K562 (cell line): ENCODE data around the gene MGST2. TPM values are rescaled to one million over a fixed set of nuclear protein-coding genes. Genes with fewer than 3 reads are reported as not detected.

ENCODE experiments used
- ATAC-seq: fragments of 200-7000 bp; cut with Tn5 transposase; 3 replicates; pipeline ENCODE4 v1.9.1; 2020; ENCODE audit warnings: moderate library complexity
- BruUV-seq: library from RNA; stranded (reverse); fragments of 400-500 nt; replicated peaks from 2 replicates; lab custom pipeline; 2021; lab: Mats Ljungman, UMichigan
- CTCF ChIA-PET: fragments of 300-600 bp; formaldehyde crosslinking; extraction: SDS; loops from one replicate; lab custom pipeline; 2021; ENCODE audit warnings: low intra/inter-chr PET ratio; lab: Yijun Ruan, JAX
- POLR2A ChIA-PET: fragments of 300-600, 350-650 bp; sonication (Branson Sonifier 250); formaldehyde crosslinking; extraction: SDS; loops from one replicate; lab custom pipeline; 2021; ENCODE audit warnings: antibody characterized with exemption, inconsistent platforms; lab: Yijun Ruan, JAX
- DNase-seq, 4 experiments: peaks; one replicate each; pipeline versions ENCODE4 v3.0.0 to v3.0.0-alpha.2; 2011 to 2018; ENCODE audit warnings: low spot score in 3 of 4, mixed read lengths in 3 of 4; ENCODE audit errors: extremely low read depth in 1 of 4
- FAIRE-seq: peaks from 2 replicates; lab custom pipeline; 2011; peaks lifted over from hg19 to GRCh38; lab: Jason Lieb, UNC
- H2AFZ ChIP-seq: 2 replicates; pipeline ENCODE4 v1.6.0; 2011; ENCODE audit warnings: low read depth, low read length, control low read depth, inconsistent platforms
- H3K27ac ChIP-seq: fragments of 200-600 bp; 3 replicates; pipeline ENCODE4 v1.8.0; 2011; ENCODE audit warnings: low read depth, mild to moderate bottlenecking, control low read depth, inconsistent platforms, low read length, moderate library complexity, mixed read lengths; ENCODE audit errors: extremely low read depth
- H3K27me3 ChIP-seq, 2 experiments: fragments of 300-600 bp in 1 of 2; 2 replicates in 1 of 2; 3 replicates in 1 of 2; pipeline versions ENCODE4 v1.6.0 to v1.8.0; 2011; ENCODE audit warnings: inconsistent platforms in 2 of 2, low read length in 2 of 2, mild to moderate bottlenecking in 1 of 2, mixed read lengths in 1 of 2, moderate library complexity in 1 of 2; ENCODE audit not compliant: control insufficient read depth in 2 of 2, insufficient read depth in 2 of 2
- H3K36me3 ChIP-seq: fragments of 300-600 bp; 3 replicates; pipeline ENCODE4 v1.8.0; 2011; ENCODE audit warnings: mild to moderate bottlenecking, low read length, inconsistent platforms; ENCODE audit not compliant: control insufficient read depth, insufficient read depth
- H3K4me1 ChIP-seq, 2 experiments: fragments of 200-600 bp in 1 of 2; replicated peaks in 1 of 2; 2 replicates in 1 of 2; 3 replicates in 1 of 2; pipeline versions ENCODE4 v1.5.1 to v1.8.0; 2011; ENCODE audit warnings: inconsistent platforms in 2 of 2, low read length in 2 of 2, mild to moderate bottlenecking in 1 of 2, mixed read lengths in 1 of 2, moderate library complexity in 1 of 2; ENCODE audit not compliant: control insufficient read depth in 2 of 2, insufficient read depth in 2 of 2
- H3K4me2 ChIP-seq: 2 replicates; pipeline ENCODE4 v1.6.1; 2011; ENCODE audit warnings: low read length, control low read depth, inconsistent platforms, mixed read lengths; ENCODE audit not compliant: insufficient read depth
- H3K4me3 ChIP-seq: fragments of 200-600 bp; sonication (generic), shearing (Covaris generic); 2 replicates; pipeline ENCODE4 v1.5.1; 2016; ENCODE audit warnings: control low read depth, inconsistent platforms
- H3K79me2 ChIP-seq: fragments of 200-600 bp; 3 replicates; pipeline ENCODE4 v1.8.0; 2011; ENCODE audit warnings: low read length, inconsistent platforms; ENCODE audit not compliant: control insufficient read depth, insufficient read depth
- H3K9ac ChIP-seq, 2 experiments: 2 replicates each; pipeline versions ENCODE4 v1.6.0 to v1.6.1; 2011; ENCODE audit warnings: low read depth in 2 of 2, low read length in 2 of 2, control low read depth in 1 of 2, inconsistent platforms in 1 of 2, mild to moderate bottlenecking in 1 of 2, mixed read lengths in 1 of 2; ENCODE audit not compliant: insufficient read depth in 1 of 2
- H3K9me1 ChIP-seq: one replicate; pipeline ENCODE4 v1.6.0; 2011; ENCODE audit warnings: inconsistent platforms, mild to moderate bottlenecking, low read length, moderate library complexity; ENCODE audit not compliant: control insufficient read depth, insufficient read depth
- H3K9me3 ChIP-seq: replicated peaks from 2 replicates; pipeline ENCODE4 v1.5.1; 2011; ENCODE audit warnings: low read depth, low read length, inconsistent platforms; ENCODE audit not compliant: control insufficient read depth, insufficient read depth
- H4K20me1 ChIP-seq: replicated peaks from 2 replicates; pipeline ENCODE4 v1.6.1; 2011; ENCODE audit warnings: low read length, inconsistent platforms, mixed read lengths; ENCODE audit not compliant: control insufficient read depth, insufficient read depth
- CBX1 ChIP-seq: sonication (generic); IDR thresholded peaks from 2 replicates; pipeline ENCODE4 v1.6.1; 2016; ENCODE audit warnings: antibody characterized with exemption, low read depth, mild to moderate bottlenecking
- DIDO1 ChIP-seq: fragments of 450-650 bp; IDR thresholded peaks from 2 replicates; pipeline ENCODE4 v1.6.1; 2016; ENCODE audit warnings: low read depth, missing biosample characterization, missing genetic modification characterization
- ELF2 ChIP-seq: fragments of 250-450 bp; sonication (Bioruptor Pico); IDR thresholded peaks from 2 replicates; pipeline ENCODE4 v1.5.0; 2021; ENCODE audit warnings: mild to moderate bottlenecking
- HLTF ChIP-seq: fragments of 450-650 bp; IDR thresholded peaks from 2 replicates; pipeline ENCODE4 v1.6.1; 2016
- KLF10 ChIP-seq: fragments of 250-450 bp; sonication (Bioruptor Pico); IDR thresholded peaks from 2 replicates; pipeline ENCODE4 v1.6.1; 2021; ENCODE audit warnings: matching md5 sums
- MXI1 ChIP-seq: IDR thresholded peaks from 2 replicates; pipeline ENCODE4 v1.6.1; 2011; ENCODE audit warnings: low read depth, mild to moderate bottlenecking, improper control_type of control experiment, low read length
- MYC ChIP-seq, 2 experiments: fragments of 250-450 bp in 1 of 2; sonication (Bioruptor Pico) in 1 of 2; IDR thresholded peaks; 2 replicates each; pipeline versions ENCODE4 v1.5.1 to v1.6.1; 2012 to 2021; ENCODE audit warnings: low read depth in 2 of 2, borderline replicate concordance in 1 of 2, improper control_type of control experiment in 1 of 2, low read length in 1 of 2, mild to moderate bottlenecking in 1 of 2, moderate library complexity in 1 of 2
- SIRT6 ChIP-seq: IDR thresholded peaks from one replicate; pipeline ENCODE4 v1.6.1; 2012; ENCODE audit warnings: low read depth, mild to moderate bottlenecking, control low read depth, inconsistent platforms, low read length, moderate library complexity
- SOX6 ChIP-seq: fragments of 450-650 bp; IDR thresholded peaks from 2 replicates; pipeline ENCODE4 v1.6.1; 2014; ENCODE audit warnings: mild to moderate bottlenecking
- TEAD1 ChIP-seq, 2 experiments: fragments of 450-650 bp in 1 of 2; sonication (generic) in 1 of 2; formaldehyde crosslinking; IDR thresholded peaks; 2 replicates each; pipeline versions ENCODE4 v1.4.0 to v1.8.0; 2020 to 2022; ENCODE audit warnings: mild to moderate bottlenecking in 2 of 2, missing genetic modification reagents in 1 of 2
- WGBS: fragments of 100-300 bp; shearing (Covaris generic); methylation state at CpG from one replicate; pipeline ENCODE4 v1.1.6; 2016; ENCODE audit warnings: low coverage, mixed read lengths; ENCODE audit not compliant: insufficient coverage; ENCODE audit errors: missing lambda C conversion rate; 5-methylcytosine and 5-hydroxymethylcytosine counted together
- in situ Hi-C: fragments of 300-500 bp; cut with MboI; formaldehyde crosslinking; loops from 4 replicates; pipeline ENCODE4 v1.15.0; 2018; ENCODE audit warnings: inconsistent platforms, mixed read lengths
- intact Hi-C: fragments of 100-400 bp; cut with micrococcal nuclease; formaldehyde crosslinking; loops from 2 replicates; pipeline ENCODE4 v1.14.2; 2022
- polyA plus RNA-seq, 8 experiments: library from polyadenylated mRNA; depleted of rRNA in 4 of 8; stranded (reverse) in 5 of 8; unstranded in 3 of 8; fragments of >200 nt; fragmentation: Nextera tagmentation in 2 of 8; fragmentation: Illumina TruSeq in 1 of 8; extraction: Ambion mirVana in 2 of 8; extraction: Trizol in 1 of 8; gene quantifications; 2 replicates each; pipeline versions ENCODE4 v1.2.1 to v1.2.3, GENCODE V29; 2011 to 2014; ENCODE audit warnings: inconsistent platforms in 1 of 8, missing spikeins in 1 of 8
- total RNA-seq, 7 experiments: library from RNA; depleted of rRNA in 6 of 7; stranded (reverse); fragments of >200 nt in 6 of 7; fragmentation: Illumina TruSeq in 2 of 7; extraction: Trizol in 2 of 7; gene quantifications; 2 replicates each; pipeline versions ENCODE4 v1.2.1 to v1.2.3, GENCODE V29; 2011 to 2021; ENCODE audit warnings: low replicate concordance in 1 of 7
- TF ChIP-seq, protein P1 (sequence below): fragments of 450-650 bp; formaldehyde crosslinking; IDR thresholded peaks from 2 replicates; pipeline ENCODE4 v1.4.0; 2020; ENCODE audit warnings: mild to moderate bottlenecking, mixed read lengths
- TF ChIP-seq, protein P2 (sequence below): fragments of 450-650 bp; formaldehyde crosslinking; IDR thresholded peaks from 2 replicates; pipeline ENCODE4 v1.4.0; 2020; ENCODE audit warnings: mild to moderate bottlenecking, moderate library complexity

The MGST2 gene
- total and polyA plus RNA-seq, 9 of the 15 experiments (the other 6 are each of a cell fraction or from before 2014, with no cell fraction given) = 38.7 to 115 (median 84.6) TPM

DNA sequence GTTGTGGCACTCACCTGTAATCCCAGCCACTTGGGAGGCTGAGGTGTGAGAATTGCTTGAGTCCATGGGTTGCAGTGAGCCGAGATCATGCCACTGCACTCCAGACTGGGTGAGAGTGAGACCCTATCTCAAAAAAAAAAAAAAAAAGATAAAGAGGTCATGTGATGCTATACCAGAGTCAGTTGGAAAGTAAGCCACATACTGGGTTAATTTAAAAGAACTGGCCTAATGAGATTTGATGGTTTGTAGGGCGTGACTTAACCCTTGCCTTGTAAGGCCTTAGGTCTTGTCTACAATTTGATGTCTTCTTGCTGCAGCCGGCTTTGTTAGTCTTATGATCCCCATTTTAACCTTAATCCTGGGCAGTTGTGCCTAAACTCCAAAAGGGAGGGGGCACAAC, 5.2 kb downstream of the MGST2 start:
- Histone ChIP-seq H3K4me3 (no peak overlapping the region), H2AFZ (no peak overlapping the region), H3K9ac (no peak overlapping the region), H3K9me1 (no peaks in the 10 kb centered on the region), H3K27ac (no peak overlapping the region), H3K36me3 (peaks cover 6% of the 10 kb centered on the region; the same call in 1 of the 3 replicates), H3K9me3 (no peaks in the 10 kb centered on the region), H3K27me3 (no peaks in the 10 kb centered on the region), H4K20me1 (no peaks in the 10 kb centered on the region; the same call in 1 of the 2 replicates), H3K79me2 (peaks cover 43% of the 10 kb centered on the region; the same call in 2 of the 3 replicates), H3K4me1 (peaks cover 9 to 25% of the 10 kb centered on the region in 2 experiments; a peak in 3 of 5 replicates), H3K4me2 (no peak overlapping the region)
- no peak for FAIRE-seq
- ATAC-seq = no peak
- BruUV-seq = no TSS peak
- POLR2A ChIA-PET = interaction anchor here (0.6 kb wide), 1 partner anchor 21 kb away, joined by 4 read pairs; no protein-coding TSS in a partner anchor
- intact Hi-C loops (no loop called here), in situ Hi-C loops (no loop called here)
- TF ChIP-seq, protein P1, sequence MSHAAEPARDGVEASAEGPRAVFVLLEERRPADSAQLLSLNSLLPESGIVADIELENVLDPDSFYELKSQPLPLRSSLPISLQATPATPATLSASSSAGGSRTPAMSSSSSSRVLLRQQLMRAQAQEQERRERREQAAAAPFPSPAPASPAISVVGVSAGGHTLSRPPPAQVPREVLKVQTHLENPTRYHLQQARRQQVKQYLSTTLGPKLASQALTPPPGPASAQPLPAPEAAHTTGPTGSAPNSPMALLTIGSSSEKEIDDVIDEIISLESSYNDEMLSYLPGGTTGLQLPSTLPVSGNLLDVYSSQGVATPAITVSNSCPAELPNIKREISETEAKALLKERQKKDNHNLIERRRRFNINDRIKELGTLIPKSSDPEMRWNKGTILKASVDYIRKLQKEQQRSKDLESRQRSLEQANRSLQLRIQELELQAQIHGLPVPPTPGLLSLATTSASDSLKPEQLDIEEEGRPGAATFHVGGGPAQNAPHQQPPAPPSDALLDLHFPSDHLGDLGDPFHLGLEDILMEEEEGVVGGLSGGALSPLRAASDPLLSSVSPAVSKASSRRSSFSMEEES (CRISPR knock-in tag) = peak; percentile 66
- no peak for TF ChIP-seq ELF2
- DNase-seq = no peak
- WGBS = 72% methylated on average over 3 of the region's 3 CpGs
- CTCF ChIA-PET = no interaction called here

DNA sequence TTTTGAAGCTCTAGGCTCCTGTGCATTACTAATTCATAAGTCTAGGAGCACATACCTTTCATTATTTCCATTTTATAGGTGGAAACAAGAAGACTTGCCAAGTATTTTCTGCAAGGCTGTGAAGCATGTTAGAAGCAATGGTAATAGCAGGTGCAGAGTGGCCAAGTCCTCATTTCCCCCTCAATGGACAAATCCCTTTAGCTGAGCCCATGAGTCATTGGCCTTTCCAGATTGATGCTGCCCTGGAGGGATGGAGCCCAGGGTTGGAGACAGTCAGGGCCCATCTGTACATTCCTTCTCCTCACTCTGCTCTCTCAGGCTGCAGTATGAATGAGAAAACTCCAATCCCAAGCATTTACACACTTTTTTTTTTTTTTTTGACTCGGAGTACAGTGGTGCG, 6.6 kb downstream of the MGST2 start:
- FAIRE-seq (no peak), ATAC-seq (no peak), DNase-seq (no peak)
- Histone ChIP-seq H3K4me2 (no peak overlapping the region), H3K9me1 (no peaks in the 10 kb centered on the region), H2AFZ (no peak overlapping the region), H3K9ac (no peak overlapping the region), H3K79me2 (peaks cover 30% of the 10 kb centered on the region; the same call in 2 of the 3 replicates), H3K9me3 (no peaks in the 10 kb centered on the region), H4K20me1 (no peaks in the 10 kb centered on the region; the same call in 1 of the 2 replicates), H3K4me3 (no peak overlapping the region), H3K27me3 (no peaks in the 10 kb centered on the region), H3K36me3 (peaks cover 6% of the 10 kb centered on the region; the same call in 1 of the 3 replicates), H3K4me1 (peaks cover 8 to 23% of the 10 kb centered on the region in 2 experiments; a peak in 3 of 5 replicates), H3K27ac (no peak overlapping the region)
- no TSS peak for BruUV-seq
- intact Hi-C loops = no loop called here
- ChIA-PET POLR2A (interaction anchor here (0.6 kb wide), 1 partner anchor 237 kb away, joined by 3 read pairs; no protein-coding TSS in a partner anchor), CTCF (no interaction called here)
- in situ Hi-C loops = no loop called here
- no CpG with 5 or more reads among the region's 2 CpGs for WGBS
- TF ChIP-seq SOX6 (no peak), MYC (IDR thresholded peaks at IDR 0.05; ENCODE audit: low read depth, low read length) (no peak), MYC (CRISPR knock-in tag; IDR thresholded peaks at IDR 0.05; ENCODE audit: borderline replicate concordance, low read depth) (no peak), KLF10 (CRISPR knock-in tag) (no peak), HLTF (no peak), MXI1 (no peak), CBX1 (no peak), DIDO1 (no peak), SIRT6 (no peak), TEAD1 (CRISPR knock-in tag; IDR thresholded peaks at IDR 0.05) (no peak)
- TF ChIP-seq, protein P2, sequence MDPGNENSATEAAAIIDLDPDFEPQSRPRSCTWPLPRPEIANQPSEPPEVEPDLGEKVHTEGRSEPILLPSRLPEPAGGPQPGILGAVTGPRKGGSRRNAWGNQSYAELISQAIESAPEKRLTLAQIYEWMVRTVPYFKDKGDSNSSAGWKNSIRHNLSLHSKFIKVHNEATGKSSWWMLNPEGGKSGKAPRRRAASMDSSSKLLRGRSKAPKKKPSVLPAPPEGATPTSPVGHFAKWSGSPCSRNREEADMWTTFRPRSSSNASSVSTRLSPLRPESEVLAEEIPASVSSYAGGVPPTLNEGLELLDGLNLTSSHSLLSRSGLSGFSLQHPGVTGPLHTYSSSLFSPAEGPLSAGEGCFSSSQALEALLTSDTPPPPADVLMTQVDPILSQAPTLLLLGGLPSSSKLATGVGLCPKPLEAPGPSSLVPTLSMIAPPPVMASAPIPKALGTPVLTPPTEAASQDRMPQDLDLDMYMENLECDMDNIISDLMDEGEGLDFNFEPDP (CRISPR knock-in tag) = no peak
